Measurements from ENCODE around the gene STX17. TPM values are rescaled to one million over a fixed set of nuclear protein-coding genes. Genes with fewer than 3 reads are reported as not detected.

The STX17 gene
- total and polyA plus RNA-seq, 4 donors: 16.2 to 42.2 (median 27.4) TPM

GRCh38 chr9:100014846-100015245, 108.4 kb downstream of the STX17 start:
- no peak overlapping the region for H3K27ac ChIP-seq (ENCODE audit: low read depth, low read length)
- no peak overlapping the region for H3K4me3 ChIP-seq (ENCODE audit: low read depth, low read length)
- DNase-seq (ENCODE audit: low read depth in 4 of 6, low spot score in 6 of 6): no peak
- no peaks in the 10 kb centered on the region for H3K4me1 ChIP-seq (ENCODE audit: control insufficient read depth, insufficient read depth, low read length)
- no peaks in the 10 kb centered on the region for H3K9me3 ChIP-seq (ENCODE audit: control insufficient read depth, insufficient read depth, low read length)
- H3K36me3 ChIP-seq (ENCODE audit: control insufficient read depth, insufficient read depth, low read length): no peaks in the 10 kb centered on the region
- H3K27me3 ChIP-seq (ENCODE audit: control insufficient read depth, insufficient read depth, low read length): no peaks in the 10 kb centered on the region

GRCh38 chr9:100019541-100019940, 113.1 kb downstream of the STX17 start:
- Histone ChIP-seq H3K4me1 (ENCODE audit: control insufficient read depth, insufficient read depth, low read length) (no peaks in the 10 kb centered on the region), H3K36me3 (ENCODE audit: control insufficient read depth, insufficient read depth, low read length) (no peaks in the 10 kb centered on the region), H3K4me3 (ENCODE audit: low read depth, low read length) (no peak overlapping the region), H3K27me3 (ENCODE audit: control insufficient read depth, insufficient read depth, low read length) (no peaks in the 10 kb centered on the region), H3K27ac (ENCODE audit: low read depth, low read length) (no peak overlapping the region), H3K9me3 (ENCODE audit: control insufficient read depth, insufficient read depth, low read length) (no peaks in the 10 kb centered on the region)
- 100% methylated on average over 1 of the region's 1 CpG for WGBS (ENCODE audit: insufficient coverage)
- DNase-seq (ENCODE audit: low read depth in 4 of 6, low spot score in 6 of 6): no peak

Other genes starting within 250 kb of the STX17 start
- 1 to 10 TPM; 2.4 to 4.0 TPM for gene NR4A3, start 84.8 kb upstream of the STX17 start, total RNA-seq
- 1 to 10 TPM; 7.8 to 8.4 TPM for gene NR4A3, start 84.8 kb upstream of the STX17 start, polyA plus RNA-seq (ENCODE audit: insufficient read length in 2 of 2)
- 10 to 100 TPM; 23.2 to 25.6 TPM for gene ERP44, start 192.3 kb downstream of the STX17 start, total RNA-seq
- 10 to 100 TPM; 20.4 to 23.5 TPM for gene ERP44, start 192.3 kb downstream of the STX17 start, polyA plus RNA-seq (ENCODE audit: insufficient read length in 2 of 2)
- 10 to 100 TPM; 26.4 to 33.1 TPM for gene INVS, start 192.6 kb downstream of the STX17 start, total RNA-seq
- gene INVS, start 192.6 kb downstream of the STX17 start, polyA plus RNA-seq (ENCODE audit: insufficient read length in 2 of 2): 10 to 100 TPM; 11.8 to 11.9 TPM